GM21576 (cell line): ENCODE data around the gene EXOC3L1.
A peak's percentile ranks its signal among the peaks of the same experiment; 100 is the strongest.

Experiments
- ATAC-seq: cut with Tn5 transposase; IDR thresholded peaks from one replicate; pipeline ENCODE4 v1.9.1; 2021; ENCODE audit warnings: mild to moderate bottlenecking, moderate library complexity; ENCODE audit not compliant: unreplicated experiment

EXOC3L1 gene

DNA sequence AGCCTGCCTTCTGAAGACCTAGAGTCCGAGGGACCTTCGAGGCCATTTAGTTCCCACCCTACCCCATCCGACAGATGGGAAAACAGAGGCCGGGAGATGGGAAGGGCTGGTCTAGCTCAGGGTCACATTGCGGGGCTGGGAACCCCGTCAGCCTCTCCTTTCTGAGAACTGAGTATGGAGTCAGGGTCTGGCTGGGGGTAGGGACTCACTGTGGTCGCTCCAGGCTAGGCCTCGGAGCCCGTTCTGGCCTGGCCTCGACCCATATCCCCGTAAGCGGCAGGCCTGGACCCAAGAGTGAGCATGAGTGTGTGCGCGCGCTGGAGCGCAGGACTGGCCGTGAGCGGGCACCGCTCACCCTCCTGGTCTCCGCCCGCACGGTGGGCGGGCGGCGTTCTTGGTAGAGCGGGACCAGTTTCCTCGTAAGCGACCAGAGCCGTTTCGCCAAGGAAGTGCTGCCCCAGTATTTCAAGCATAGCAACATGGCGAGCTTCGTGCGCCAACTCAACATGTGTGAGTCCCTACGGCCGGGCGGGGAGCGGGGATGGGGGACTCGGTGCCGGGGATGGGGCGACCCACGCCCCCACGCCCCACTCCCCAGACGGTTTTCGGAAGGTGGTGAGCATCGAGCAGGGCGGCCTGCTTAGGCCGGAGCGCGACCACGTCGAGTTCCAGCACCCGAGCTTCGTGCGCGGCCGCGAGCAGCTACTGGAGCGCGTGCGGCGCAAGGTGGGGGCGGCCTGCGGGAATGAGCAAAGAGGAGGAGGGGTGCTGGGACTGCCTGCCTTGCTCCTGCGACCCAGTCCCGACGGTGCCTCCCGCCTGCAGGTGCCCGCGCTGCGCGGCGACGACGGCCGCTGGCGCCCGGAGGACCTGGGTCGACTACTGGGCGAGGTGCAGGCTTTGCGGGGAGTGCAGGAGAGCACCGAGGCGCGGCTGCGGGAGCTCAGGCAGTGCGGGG, 24.5 kb downstream of the EXOC3L1 start:
- ATAC-seq: no peak

DNA sequence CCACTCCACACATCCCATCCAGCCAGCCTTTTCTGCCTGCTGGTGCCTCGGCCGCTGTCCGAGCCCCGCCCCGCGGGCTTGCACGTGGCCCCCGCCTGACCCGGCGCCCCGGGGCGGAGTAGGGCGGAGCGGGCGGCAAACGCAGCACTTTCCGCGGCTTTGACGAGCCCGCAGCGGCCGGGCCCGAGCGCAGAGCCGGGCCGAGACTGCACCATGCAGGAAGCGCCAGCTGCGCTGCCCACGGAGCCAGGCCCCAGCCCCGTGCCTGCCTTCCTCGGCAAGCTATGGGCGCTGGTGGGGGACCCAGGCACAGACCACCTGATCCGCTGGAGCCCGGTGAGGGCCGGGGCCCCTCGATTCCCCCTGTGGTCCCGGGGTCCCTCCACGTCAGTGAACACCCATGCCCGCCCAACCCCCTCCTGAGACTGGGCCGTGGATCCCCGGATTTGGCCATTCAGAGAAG, 25.3 kb downstream of the EXOC3L1 start, which contains the start of gene HSF4:
TSS of gene HSF4 (plus strand) at position 147 of the 463 bp plus-strand sequence. CDS start at position 214, 67 bp downstream.
- no peak for ATAC-seq

GRCh38 chr16:67163999-67164558, 25.9 kb downstream of the EXOC3L1 start:
- ATAC-seq: no peak

- ATAC-seq: no peak
Observed at GRCh38 chr16:67163164-67163998, 26.6 kb downstream of the EXOC3L1 start.

GRCh38 chr16:67162506-67163163, 27.3 kb downstream of the EXOC3L1 start:
- ATAC-seq: no peak

DNA sequence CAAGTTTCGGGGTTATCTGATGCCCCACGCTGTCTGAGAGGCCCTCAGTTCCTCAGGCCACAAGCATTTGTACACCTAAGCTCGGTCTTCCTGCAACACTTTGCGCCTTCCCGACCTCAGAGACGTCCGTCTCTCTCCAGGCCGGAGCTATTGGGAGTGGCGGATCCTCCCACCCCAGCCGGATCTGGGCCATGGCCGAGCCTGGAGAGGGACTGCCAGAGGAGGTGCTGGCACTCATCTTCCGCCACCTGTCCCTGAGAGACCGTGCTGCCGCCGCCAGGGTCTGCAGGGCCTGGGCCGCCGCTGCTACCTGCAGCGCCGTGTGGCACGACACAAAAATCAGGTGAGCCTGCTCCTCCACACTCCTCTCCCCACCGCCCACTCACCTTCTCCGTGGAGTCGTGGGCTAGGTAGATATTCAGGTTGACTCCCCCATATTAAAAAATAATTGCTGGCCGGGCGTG, 28.3 kb downstream of the EXOC3L1 start:
- no peak for ATAC-seq

GRCh38 chr16:67158637-67159600, 31.0 kb downstream of the EXOC3L1 start:
- peak; percentile 44 for ATAC-seq

DNA sequence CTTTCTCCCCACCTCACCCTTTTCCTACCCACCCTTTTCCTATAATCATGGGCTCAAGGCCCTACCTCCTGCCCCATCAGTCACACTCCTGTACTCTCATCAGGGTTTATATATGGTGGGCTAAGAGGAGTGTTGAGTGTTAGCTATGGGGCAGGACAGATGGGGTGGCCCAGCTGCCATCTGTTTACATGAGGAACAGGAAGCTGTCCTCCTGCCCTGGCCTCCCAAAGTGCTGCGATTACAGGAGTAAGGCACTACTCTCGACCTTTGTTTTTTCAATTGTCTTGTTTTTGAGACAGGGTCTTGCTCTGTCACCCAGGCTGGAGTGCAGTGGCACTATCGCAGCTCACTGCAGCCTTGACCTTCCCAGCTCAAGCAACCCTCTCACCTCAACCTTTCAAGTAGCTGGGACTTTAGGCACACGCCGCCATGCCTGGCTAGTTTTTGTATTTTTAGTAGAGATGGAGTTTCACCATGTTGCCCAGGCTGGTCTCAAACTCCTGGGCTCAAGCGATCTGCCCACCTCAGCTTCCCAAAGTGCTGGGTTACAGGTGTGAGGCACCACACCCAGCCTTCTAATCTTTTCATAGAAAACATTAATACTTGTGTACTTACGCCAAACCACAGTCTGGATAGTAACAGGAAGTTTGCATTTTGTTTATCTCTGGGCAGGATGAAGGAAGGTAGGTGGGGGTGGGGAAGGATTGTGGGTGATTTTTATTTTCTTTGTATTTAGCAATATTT, 31.9 kb downstream of the EXOC3L1 start:
- ATAC-seq: no peak

GRCh38 chr16:67157106-67157748, 32.7 kb downstream of the EXOC3L1 start:
- ATAC-seq: no peak

DNA sequence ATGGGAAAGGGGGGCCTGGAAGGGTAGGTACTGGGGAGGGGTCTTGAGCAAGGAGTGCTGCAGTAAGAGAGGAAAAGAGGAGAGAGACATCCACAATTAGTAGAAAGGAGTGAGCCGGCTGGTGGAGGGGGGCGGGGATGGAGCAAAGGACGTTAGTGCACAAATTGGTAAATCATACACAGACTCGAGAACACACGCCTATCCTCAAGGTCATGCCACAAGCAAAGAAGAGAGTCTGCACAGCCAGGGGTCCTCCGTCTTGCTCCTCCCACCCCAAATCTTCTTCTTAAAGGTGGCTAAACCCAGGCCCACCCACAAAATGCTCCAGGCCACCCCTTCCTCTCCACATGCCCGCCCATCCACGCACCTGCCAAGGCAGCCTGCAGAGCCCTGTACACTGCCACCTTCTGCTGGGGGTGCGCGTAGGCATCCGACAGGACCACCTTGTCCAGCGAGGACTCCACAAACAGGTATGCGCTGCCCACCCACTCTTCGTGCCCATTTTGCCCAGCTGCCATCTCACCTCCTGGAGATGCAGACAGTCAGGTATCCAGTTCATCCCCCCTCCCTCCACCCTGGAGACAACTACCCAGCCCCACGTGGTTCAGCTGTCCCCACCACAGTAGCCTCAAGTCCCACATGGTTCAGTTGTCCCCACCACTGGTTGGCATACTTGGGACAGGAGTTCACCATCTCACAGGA, 33.6 kb downstream of the EXOC3L1 start:
- no peak for ATAC-seq

DNA sequence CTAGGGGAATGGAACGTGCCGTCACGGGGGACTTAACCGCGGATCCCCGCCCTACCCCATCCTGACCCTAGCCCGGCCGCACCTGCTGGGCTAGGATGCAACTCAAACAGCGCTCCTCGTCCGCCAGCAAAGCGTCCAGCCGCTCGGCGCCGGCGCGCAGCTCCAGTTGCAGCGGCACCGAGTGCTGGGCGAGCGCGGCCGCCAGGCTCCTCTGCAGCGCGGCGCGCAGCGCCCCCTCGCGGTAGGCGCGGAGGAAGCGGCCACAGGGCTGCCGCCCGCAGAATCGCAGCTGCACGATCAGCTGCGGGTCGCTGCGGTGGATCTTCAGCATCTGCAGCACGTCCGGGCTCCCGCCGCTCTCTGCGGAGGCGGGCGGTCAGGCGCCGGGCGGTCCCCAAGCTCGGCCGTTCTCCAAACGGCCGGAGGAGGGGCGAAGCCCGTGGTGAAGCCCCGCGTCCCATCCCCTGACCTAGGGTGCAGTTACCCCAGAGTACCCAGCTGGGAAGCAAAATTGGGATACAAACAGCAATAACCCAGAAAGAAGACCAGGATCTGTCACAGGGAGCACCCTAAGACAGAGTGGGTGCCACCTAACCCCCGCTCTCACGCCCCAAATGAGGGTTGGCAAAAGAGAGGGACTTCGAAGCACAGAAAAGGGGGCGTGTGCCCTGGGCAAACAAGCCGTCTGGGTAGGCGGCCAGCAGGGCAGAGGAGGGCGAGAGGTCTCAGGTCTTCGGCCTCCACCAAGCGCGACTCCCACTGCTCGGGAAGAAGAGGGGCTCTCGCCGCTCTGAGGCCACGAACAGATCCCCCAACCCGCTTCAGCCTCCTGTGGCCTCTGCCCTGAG, 34.4 kb downstream of the EXOC3L1 start:
- ATAC-seq: no peak

- no peak for ATAC-seq
Observed at GRCh38 chr16:67154578-67155294, 35.2 kb downstream of the EXOC3L1 start.

DNA sequence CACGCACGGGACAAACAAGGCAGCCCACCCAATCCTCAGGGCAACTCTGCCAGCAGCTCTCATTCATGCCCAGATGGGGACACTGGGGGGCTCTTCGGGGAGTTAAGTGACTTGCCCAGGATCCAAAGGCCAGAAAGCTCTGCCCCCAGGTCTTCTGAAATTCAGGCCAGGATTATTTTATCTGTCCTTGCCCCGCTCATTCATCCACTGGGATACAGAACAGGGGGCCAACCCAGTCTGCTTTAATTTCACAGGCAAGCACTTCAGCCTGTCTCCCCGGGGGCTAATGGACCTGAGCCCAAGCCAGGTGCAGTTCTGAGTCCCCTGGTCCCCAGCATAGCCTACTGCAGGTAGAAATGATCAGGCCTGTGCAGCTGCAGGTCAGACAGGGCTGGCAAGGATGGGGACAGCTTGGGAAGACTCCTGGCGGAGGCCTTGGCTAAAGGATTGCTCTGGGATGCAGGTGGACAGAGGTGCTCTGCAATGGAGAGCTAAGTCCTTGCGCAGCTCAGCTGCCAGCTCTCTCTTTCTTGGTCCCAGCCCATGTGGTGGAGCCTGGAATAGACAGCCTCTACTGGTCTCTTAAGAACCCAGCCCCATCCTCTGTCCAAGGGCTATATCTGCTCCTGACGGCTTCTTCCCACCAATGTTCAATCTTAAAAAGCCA, 38.4 kb downstream of the EXOC3L1 start:
- ATAC-seq: no peak

DNA sequence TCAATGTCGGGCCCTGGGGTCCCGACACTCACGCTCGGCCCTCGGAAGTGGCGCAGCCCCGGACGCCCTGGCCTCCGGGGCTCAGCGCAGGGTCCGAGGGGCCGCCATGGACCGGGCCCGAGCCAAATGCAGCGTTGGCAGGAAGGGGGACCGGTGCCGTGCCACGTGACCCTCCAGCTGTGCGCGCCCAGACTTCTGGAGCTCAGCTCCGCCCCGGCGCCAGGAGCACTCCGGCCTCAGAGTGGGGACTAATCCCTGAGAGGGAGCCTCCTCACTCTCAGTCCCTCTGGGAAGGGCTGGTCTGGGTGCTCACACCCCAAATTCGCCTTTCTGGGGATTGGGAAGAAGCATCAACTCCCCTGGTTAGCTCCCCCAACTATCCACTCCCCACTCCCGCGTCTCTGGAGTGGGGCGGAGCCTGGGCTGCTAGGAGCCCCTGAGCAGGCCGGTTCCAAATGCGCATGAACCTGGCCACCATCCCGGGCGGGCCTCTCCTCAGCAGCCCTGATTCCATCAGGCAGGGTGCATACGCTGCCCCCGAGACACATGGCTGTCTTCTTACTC, 39.0 kb downstream of the EXOC3L1 start, which contains the start of gene B3GNT9:
TSS of gene B3GNT9 (minus strand) at position 166 of the 564 bp plus-strand sequence. CDS start 513 bp downstream, outside the sequence.
- no peak for ATAC-seq
